Lower leg skin (tissue), 4 donors: ENCODE results near the gene GDPD1. TPM values are rescaled to one million over a fixed set of nuclear protein-coding genes. Genes with fewer than 3 reads are reported as not detected.
"Not testable (repeated sequence)": the region's sequence is repeated elsewhere in the genome, so short reads cannot be mapped to it uniquely, and the experiment has no call there.

Experiments
- DNase-seq, 2 donors: peaks; one replicate each; pipeline ENCODE4 v3.0.0-alpha.2; 2019; ENCODE audit warnings: low spot score in 2 of 2
- H3K4me3 ChIP-seq: fragments of 200-600 bp; sonication (generic); 2 replicates; pipeline ENCODE4 v1.5.1; 2017; ENCODE audit warnings: mild to moderate bottlenecking, low read depth; ENCODE audit not compliant: poor library complexity, severe bottlenecking
- POLR2A ChIP-seq, 2 donors: fragments of 450-650 bp; IDR thresholded peaks; one replicate each; pipeline ENCODE4 v1.6.1; 2016 to 2017; ENCODE audit warnings: antibody characterized with exemption in 2 of 2, mild to moderate bottlenecking in 1 of 2, moderate library complexity in 1 of 2
- WGBS, 2 donors: methylation state at CpG; one replicate each; pipeline ENCODE4 v1.1.5; 2018; 5-methylcytosine and 5-hydroxymethylcytosine counted together
- intact Hi-C: fragments of 100-400 bp; cut with DNase I; formaldehyde crosslinking; loops from one replicate; pipeline ENCODE4 v1.15.0; 2023; ENCODE audit warnings: low total_unique reads
- total RNA-seq, 4 donors: library from RNA; depleted of rRNA; stranded (reverse); fragments of >200 nt; gene quantifications; one replicate each; pipeline ENCODE4 v1.1.0, GENCODE V29; 2016
- TF ChIP-seq, protein P1 (sequence below), 3 donors: fragments of 450-650 bp; IDR thresholded peaks; one replicate each; pipeline ENCODE4 v1.5.1; 2016; ENCODE audit warnings: antibody characterized with exemption in 3 of 3, mild to moderate bottlenecking in 3 of 3, moderate library complexity in 2 of 3

The GDPD1 gene
- total RNA-seq, 4 donors from 2014 or later: 1.0 to 14.0 (median 3.8) TPM

DNA sequence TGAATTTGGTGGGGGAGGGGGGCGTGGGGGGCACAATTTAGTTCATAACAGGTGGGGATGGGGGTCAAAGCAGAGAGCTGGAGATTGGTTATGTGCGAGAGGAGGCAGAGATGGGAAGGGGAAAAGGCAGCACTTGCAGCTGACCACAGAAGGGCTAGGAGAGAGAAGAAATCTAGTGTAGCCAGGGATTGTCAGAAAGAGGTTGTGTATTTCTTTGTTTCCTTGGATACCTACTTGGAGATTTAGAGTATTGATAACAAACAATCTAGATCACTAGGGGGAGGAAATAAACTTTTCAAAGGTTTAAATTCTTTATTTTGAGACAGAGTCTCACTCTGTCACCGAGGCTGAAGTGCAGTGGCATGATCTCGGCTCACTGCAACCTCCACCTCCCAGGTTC, 64.0 kb downstream of the GDPD1 start:
- no peak overlapping the region for H3K4me3 ChIP-seq
- 49 to 54% methylated on average over 4 of the region's 4 CpGs for WGBS, 2 donors
- TF ChIP-seq POLR2A (IDR thresholded peaks at IDR 0.05): no peak
- TF ChIP-seq, protein P1, sequence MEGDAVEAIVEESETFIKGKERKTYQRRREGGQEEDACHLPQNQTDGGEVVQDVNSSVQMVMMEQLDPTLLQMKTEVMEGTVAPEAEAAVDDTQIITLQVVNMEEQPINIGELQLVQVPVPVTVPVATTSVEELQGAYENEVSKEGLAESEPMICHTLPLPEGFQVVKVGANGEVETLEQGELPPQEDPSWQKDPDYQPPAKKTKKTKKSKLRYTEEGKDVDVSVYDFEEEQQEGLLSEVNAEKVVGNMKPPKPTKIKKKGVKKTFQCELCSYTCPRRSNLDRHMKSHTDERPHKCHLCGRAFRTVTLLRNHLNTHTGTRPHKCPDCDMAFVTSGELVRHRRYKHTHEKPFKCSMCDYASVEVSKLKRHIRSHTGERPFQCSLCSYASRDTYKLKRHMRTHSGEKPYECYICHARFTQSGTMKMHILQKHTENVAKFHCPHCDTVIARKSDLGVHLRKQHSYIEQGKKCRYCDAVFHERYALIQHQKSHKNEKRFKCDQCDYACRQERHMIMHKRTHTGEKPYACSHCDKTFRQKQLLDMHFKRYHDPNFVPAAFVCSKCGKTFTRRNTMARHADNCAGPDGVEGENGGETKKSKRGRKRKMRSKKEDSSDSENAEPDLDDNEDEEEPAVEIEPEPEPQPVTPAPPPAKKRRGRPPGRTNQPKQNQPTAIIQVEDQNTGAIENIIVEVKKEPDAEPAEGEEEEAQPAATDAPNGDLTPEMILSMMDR (IDR thresholded peaks at IDR 0.05): no peak
- intact Hi-C loops: no loop called here
- no peak for DNase-seq

DNA sequence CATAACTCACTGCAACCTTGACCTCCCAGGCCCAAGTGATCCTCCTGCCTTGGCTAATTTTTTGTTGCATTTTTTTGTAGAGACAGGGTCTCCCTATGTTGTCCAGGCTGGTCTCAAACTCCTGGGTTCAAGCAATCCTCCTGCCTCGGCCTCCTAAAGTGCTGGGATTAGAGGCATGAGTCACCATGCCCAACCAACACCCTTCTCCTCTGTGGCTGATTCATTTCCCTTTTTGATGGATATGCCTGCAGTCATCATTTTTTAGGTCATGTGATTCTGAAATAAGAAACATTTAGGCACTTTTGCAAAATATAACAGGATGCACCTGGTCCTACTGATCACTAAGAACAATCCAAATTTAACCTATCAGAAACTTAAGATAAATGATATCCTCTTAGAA, 67.1 kb downstream of the GDPD1 start:
- TF ChIP-seq, protein P1 (IDR thresholded peaks at IDR 0.05): no peak
- TF ChIP-seq POLR2A (IDR thresholded peaks at IDR 0.05): no peak
- 35 to 41% methylated on average over 1 of the region's 1 CpG for WGBS, 2 donors
- DNase-seq: no peak
- no peak overlapping the region for H3K4me3 ChIP-seq
- intact Hi-C loops: no loop called here

DNA sequence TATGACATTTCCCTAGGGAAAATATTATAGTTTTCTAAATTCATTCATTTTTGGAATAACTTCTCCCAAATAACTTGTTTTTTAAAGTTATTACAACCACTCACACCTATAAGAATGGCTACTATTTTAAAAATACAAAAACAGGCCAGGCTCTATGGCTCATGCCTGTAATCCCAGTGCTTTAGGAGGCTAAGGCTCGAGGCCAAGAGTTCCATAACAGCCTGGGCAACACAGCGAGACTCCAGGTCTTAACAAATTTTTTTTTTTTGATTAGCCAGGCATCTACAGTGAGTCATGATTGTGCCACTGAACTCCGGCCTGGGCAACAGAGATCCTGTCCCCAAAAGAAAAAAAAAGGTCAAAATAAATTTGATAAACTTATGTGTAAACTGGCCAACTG, 67.6 kb downstream of the GDPD1 start:
- TF ChIP-seq POLR2A (IDR thresholded peaks at IDR 0.05): no peak
- TF ChIP-seq, protein P1 (IDR thresholded peaks at IDR 0.05): no peak
- H3K4me3 ChIP-seq: no peak overlapping the region
- DNase-seq: no peak
- intact Hi-C loops: no loop called here
- WGBS, 2 donors: 75 to 83% methylated on average over 3 of the region's 3 CpGs

DNA sequence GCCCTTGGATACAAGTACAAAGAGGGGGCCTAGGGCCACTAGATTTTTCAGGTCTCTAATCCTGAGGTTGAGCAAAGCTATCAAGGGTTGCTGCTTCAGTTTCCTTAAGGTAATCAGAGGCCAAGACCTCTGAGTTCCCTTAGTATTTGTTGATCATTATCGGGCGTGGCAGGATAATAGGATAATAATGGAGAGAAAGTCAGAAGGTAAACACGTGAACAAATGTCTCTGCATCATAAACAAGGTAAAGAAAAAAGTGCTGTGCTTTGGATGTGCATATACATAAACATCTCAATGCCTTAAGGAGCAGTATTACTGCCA, 69.6 kb downstream of the GDPD1 start:
- no peak for TF ChIP-seq POLR2A (IDR thresholded peaks at IDR 0.05)
- TF ChIP-seq, protein P1 (IDR thresholded peaks at IDR 0.05): no peak

DNA sequence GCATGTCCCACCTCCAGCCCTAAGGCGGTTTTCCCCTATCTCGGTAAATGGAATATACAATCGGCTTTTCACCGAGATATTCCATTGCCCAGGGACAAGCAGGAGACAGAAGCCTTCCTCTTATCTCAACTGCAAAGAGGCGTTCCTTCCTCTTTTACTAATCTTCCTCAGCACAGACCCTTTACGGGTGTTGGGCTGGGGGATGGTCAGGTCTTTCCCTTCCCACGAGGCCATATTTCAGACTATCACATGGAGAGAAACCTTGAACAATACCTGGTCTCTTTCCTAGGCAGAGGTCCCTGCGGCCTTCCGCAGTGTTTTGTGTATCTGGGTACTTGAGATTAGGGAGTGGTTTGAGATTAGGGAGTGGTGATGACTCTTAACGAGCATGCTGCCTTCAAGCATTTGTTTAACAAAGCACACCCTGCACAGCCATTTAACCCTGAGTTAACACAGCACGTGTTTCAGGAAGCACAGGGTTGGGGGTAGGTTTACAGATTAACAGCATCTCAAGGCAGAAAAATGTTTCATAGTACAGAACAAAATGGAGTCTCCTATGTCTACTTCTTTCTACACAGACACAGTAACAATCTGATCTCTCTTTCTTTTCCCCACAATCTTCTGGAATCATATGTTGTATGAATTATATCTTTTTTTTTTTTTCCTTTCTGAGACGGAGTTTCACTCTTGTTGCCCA, 70.1 kb downstream of the GDPD1 start:
- H3K4me3 ChIP-seq, DNase-seq, intact Hi-C loops: not testable (repeated sequence)
- 30 to 40% methylated on average over 12 of the region's 12 CpGs for WGBS, 2 donors

More for the DNA sequence above, 69.6 kb downstream of the GDPD1 start:
- DNase-seq: no peak
- 61 to 64% methylated on average over 3 of the region's 3 CpGs for WGBS, 2 donors
- intact Hi-C loops: no loop called here
- H3K4me3 ChIP-seq: no peak overlapping the region

DNA sequence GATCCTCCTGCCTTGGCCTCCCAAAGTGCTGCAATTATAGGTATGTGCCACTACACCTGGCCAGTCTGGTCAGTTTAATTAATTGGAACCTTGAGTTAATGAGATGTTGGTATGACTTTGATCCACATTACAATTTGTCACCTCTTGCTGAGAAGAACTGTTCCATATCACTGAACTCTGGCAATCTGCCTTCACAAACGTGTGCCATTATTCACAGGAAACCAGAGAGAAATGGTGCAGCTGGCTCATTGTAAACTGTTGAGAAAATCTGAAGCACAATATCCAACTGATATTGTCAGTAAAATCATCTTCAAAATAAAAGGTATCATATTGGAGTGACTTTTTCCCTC, 71.8 kb downstream of the GDPD1 start:
- TF ChIP-seq, protein P1 (IDR thresholded peaks at IDR 0.05): no peak
- no peak for TF ChIP-seq POLR2A (IDR thresholded peaks at IDR 0.05)
- no peak for DNase-seq
- intact Hi-C loops: no loop called here
- no peak overlapping the region for H3K4me3 ChIP-seq
- 30 to 32% methylated on average over 1 of the region's 1 CpG for WGBS, 2 donors
